HepG2 (cell line): ENCODE measurements around the gene EGF. TPM values are rescaled to one million over a fixed set of nuclear protein-coding genes. Genes with fewer than 3 reads are reported as not detected.
A peak's percentile ranks its signal among the peaks of the same experiment; 100 is the strongest.

Source experiments
- ATAC-seq: fragments of 200-7000 bp; cut with Tn5 transposase; 3 replicates; pipeline ENCODE4 v1.9.1; 2020; ENCODE audit warnings: mild to moderate bottlenecking, moderate library complexity
- BruUV-seq: library from RNA; stranded (reverse); fragments of 400-500 nt; replicated peaks from 2 replicates; lab custom pipeline; 2021; lab: Mats Ljungman, UMichigan
- CTCF ChIA-PET: fragments of 300-600 bp; formaldehyde crosslinking; extraction: SDS; loops from one replicate; lab custom pipeline; 2021; ENCODE audit warnings: low total read pairs, inconsistent platforms, low intra/inter-chr PET ratio; lab: Yijun Ruan, JAX
- POLR2A ChIA-PET: fragments of 350-600 bp; sonication (Branson Sonifier 250); formaldehyde crosslinking; loops from one replicate; lab custom pipeline; 2020; ENCODE audit warnings: antibody characterized with exemption, inconsistent platforms; lab: Yijun Ruan, JAX
- DNase-seq: peaks from one replicate; pipeline ENCODE4 v3.0.0-alpha.2; 2015; ENCODE audit warnings: low spot score
- FAIRE-seq: peaks from 3 replicates; lab custom pipeline; 2011; peaks lifted over from hg19 to GRCh38; lab: Jason Lieb, UNC
- H2AFZ ChIP-seq: one replicate; pipeline ENCODE4 v1.6.1; 2011; ENCODE audit warnings: low read length, inconsistent platforms
- H3K27ac ChIP-seq: fragments of 300-600 bp; 3 replicates; pipeline ENCODE4 v1.8.0; 2011; ENCODE audit warnings: mixed run types, mild to moderate bottlenecking, mixed read lengths, low read length, inconsistent platforms; ENCODE audit not compliant: insufficient read depth; ENCODE audit errors: extremely low read length
- H3K27me3 ChIP-seq, 2 experiments: fragments of 200-600 bp in 1 of 2; 2 replicates in 1 of 2; 3 replicates in 1 of 2; pipeline versions ENCODE4 v1.6.0 to v1.8.0; 2011; ENCODE audit warnings: low read length in 2 of 2, mild to moderate bottlenecking in 2 of 2, moderate library complexity in 2 of 2, inconsistent platforms in 1 of 2; ENCODE audit not compliant: insufficient read depth in 2 of 2, control insufficient read depth in 1 of 2
- H3K36me3 ChIP-seq, 2 experiments: fragments of 200-600 bp in 1 of 2; replicated peaks in 1 of 2; 2 replicates in 1 of 2; 3 replicates in 1 of 2; pipeline versions ENCODE4 v1.5.1 to v1.8.0; 2011; ENCODE audit warnings: low read length in 2 of 2, inconsistent platforms in 1 of 2; ENCODE audit not compliant: insufficient read depth in 2 of 2, control insufficient read depth in 1 of 2
- H3K4me1 ChIP-seq: 2 replicates; pipeline ENCODE4 v1.5.1; 2012; ENCODE audit warnings: low read length, inconsistent platforms; ENCODE audit not compliant: insufficient read depth
- H3K4me2 ChIP-seq: 2 replicates; pipeline ENCODE4 v1.6.0; 2011; ENCODE audit warnings: low read depth, low read length, inconsistent platforms
- H3K4me3 ChIP-seq, 3 experiments: fragments of 200-600 bp in 1 of 3; sonication (generic), shearing (Covaris generic) in 1 of 3; replicated peaks in 1 of 3; 2 replicates each; pipeline ENCODE4 v1.5.1; 2011 to 2016; ENCODE audit warnings: low read length in 3 of 3, inconsistent platforms in 2 of 3, low read depth in 2 of 3, mild to moderate bottlenecking in 2 of 3, control low read depth in 1 of 3, mixed read lengths in 1 of 3; ENCODE audit not compliant: insufficient read depth in 1 of 3
- H3K79me2 ChIP-seq: one replicate; pipeline ENCODE4 v1.6.1; 2011; ENCODE audit warnings: low read length, inconsistent platforms; ENCODE audit not compliant: insufficient read depth
- H3K9ac ChIP-seq: 2 replicates; pipeline ENCODE4 v1.6.0; 2011; ENCODE audit warnings: mild to moderate bottlenecking, low read depth, low read length, inconsistent platforms; ENCODE audit not compliant: insufficient read depth
- H3K9me3 ChIP-seq: 2 replicates; pipeline ENCODE4 v1.5.1; 2012; ENCODE audit warnings: mild to moderate bottlenecking, low read length
- H4K20me1 ChIP-seq: 2 replicates; pipeline ENCODE4 v1.6.0; 2011; ENCODE audit warnings: inconsistent platforms, mild to moderate bottlenecking, low read length, moderate library complexity; ENCODE audit not compliant: insufficient read depth
- CEBPB ChIP-seq: IDR thresholded peaks from 2 replicates; pipeline ENCODE4 v1.6.1; 2011; ENCODE audit warnings: low read depth, low read length, improper control_type of control experiment, borderline replicate concordance
- ERF ChIP-seq: IDR thresholded peaks from 2 replicates; pipeline ENCODE4 v1.6.1; 2018; ENCODE audit warnings: missing biosample characterization, missing genetic modification reagents
- ETV5 ChIP-seq: IDR thresholded peaks from 2 replicates; pipeline ENCODE4 v1.6.1; 2018; ENCODE audit warnings: missing biosample characterization, missing genetic modification reagents, inconsistent platforms, borderline replicate concordance
- ETV6 ChIP-seq: sonication (generic); formaldehyde crosslinking; conservative IDR thresholded peaks from 2 replicates; pipeline ENCODE4 v1.4.0; 2020; ENCODE audit warnings: missing genetic modification reagents
- ZNF652 ChIP-seq: IDR thresholded peaks from 2 replicates; pipeline ENCODE4 v1.6.1; 2016; ENCODE audit warnings: low read depth, borderline replicate concordance
- ZNF691 ChIP-seq: sonication (generic); formaldehyde crosslinking; IDR thresholded peaks from 2 replicates; pipeline ENCODE4 v1.4.0; 2020; ENCODE audit warnings: missing genetic modification reagents, low read depth, mild to moderate bottlenecking, borderline replicate concordance
- WGBS: methylation state at CpG from one replicate; pipeline ENCODE4 v1.1.6; 2017; ENCODE audit warnings: low lambda C conversion rate; 5-methylcytosine and 5-hydroxymethylcytosine counted together
- in situ Hi-C: cut with HindIII; loops from 2 replicates; pipeline ENCODE4 v1.10.0; 2017; ENCODE audit warnings: low pct_unique_long_range_greater_than_20kb; ENCODE audit not compliant: extremely low pct_ligation_motif_present
- intact Hi-C: fragments of 100-400 bp; cut with micrococcal nuclease; formaldehyde crosslinking; loops from one replicate; pipeline ENCODE4 v1.10.0; 2022; ENCODE audit not compliant: unreplicated experiment
- polyA plus RNA-seq, 8 experiments: library from polyadenylated mRNA; depleted of rRNA in 3 of 8; stranded (reverse) in 7 of 8; unstranded in 1 of 8; fragments of >200 nt; fragmentation: Illumina TruSeq in 4 of 8; extraction: Trizol in 4 of 8; gene quantifications; 2 replicates each; pipeline versions ENCODE4 v1.2.1 to v1.2.3, GENCODE V29; 2011 to 2016; ENCODE audit warnings: low read depth in 4 of 8, missing spikeins in 1 of 8, mixed read lengths in 1 of 8; ENCODE audit not compliant: insufficient read depth in 1 of 8
- total RNA-seq, 5 experiments: library from RNA; depleted of rRNA; stranded (reverse); fragments of >200 nt; fragmentation: Illumina TruSeq; extraction: Trizol; gene quantifications; 2 replicates each; pipeline ENCODE4 v1.2.3, GENCODE V29; 2016; ENCODE audit warnings: low read depth in 1 of 5
- TF ChIP-seq, protein P1 (sequence below): sonication (generic); formaldehyde crosslinking; IDR thresholded peaks from 2 replicates; pipeline ENCODE4 v1.4.0; 2020; ENCODE audit warnings: missing genetic modification reagents, borderline replicate concordance
- TF ChIP-seq, protein P2 (sequence below): IDR thresholded peaks from 2 replicates; pipeline ENCODE4 v1.6.1; 2018; ENCODE audit warnings: missing genetic modification reagents, mild to moderate bottlenecking, missing compliant biosample characterization
- TF ChIP-seq, protein P3 (sequence below): sonication (generic); formaldehyde crosslinking; IDR thresholded peaks from 2 replicates; pipeline ENCODE4 v1.8.0; 2022; ENCODE audit warnings: mild to moderate bottlenecking, missing genetic modification reagents, moderate library complexity

EGF gene
- total and polyA plus RNA-seq, 2 of the 13 experiments (the other 11 are each of a cell fraction or from before 2014, with no cell fraction given): 0.07 to 0.08 TPM

- H4K20me1 ChIP-seq: no peaks in the 10 kb centered on the region
- no peaks in the 10 kb centered on the region for H3K36me3 ChIP-seq
- H3K79me2 ChIP-seq: no peaks in the 10 kb centered on the region
- H3K9ac ChIP-seq: no peak overlapping the region
- no peaks in the 10 kb centered on the region for H3K9me3 ChIP-seq
- in situ Hi-C loops: loop anchor here (10.0 kb wide), 1 partner anchor 551 kb away; no protein-coding TSS in a partner anchor
- DNase-seq (no peak), ATAC-seq (no peak), FAIRE-seq (no peak)
- peaks cover 28% of the 10 kb centered on the region for H3K4me1 ChIP-seq
- peak overlapping the region; percentile 31 for H2AFZ ChIP-seq
- TF ChIP-seq ZNF691 (no peak), CEBPB (peak; percentile 75)
- no peak overlapping the region for H3K4me3 ChIP-seq
- H3K27ac ChIP-seq: no peak overlapping the region
- CTCF ChIA-PET: interaction anchor here (3.9 kb wide), 1 partner anchor 554 kb away, joined by 16 read pairs; no protein-coding TSS in a partner anchor
- POLR2A ChIA-PET: no interaction called here
- BruUV-seq: no TSS peak
- 67% methylated on average over 6 of the region's 6 CpGs for WGBS
- H3K27me3 ChIP-seq: no peaks in the 10 kb centered on the region
- no peak overlapping the region for H3K4me2 ChIP-seq
- intact Hi-C loops: loop anchor here (5.0 to 10.0 kb wide), 3 partner anchors 149 to 321 kb away; partner anchors contain the start of genes CASP6 and RRH
Measured at GRCh38 chr4:109976189-109976588, 63.5 kb downstream of the EGF start.

GRCh38 chr4:109977854-109978501 lies 65.3 kb downstream of the EGF start:
- POLR2A ChIA-PET: no interaction called here
- Histone ChIP-seq H3K4me2 (no peak overlapping the region), H3K27ac (no peak overlapping the region), H4K20me1 (no peaks in the 10 kb centered on the region), H3K79me2 (no peaks in the 10 kb centered on the region), H3K27me3 (no peaks in the 10 kb centered on the region), H3K4me3 (no peak overlapping the region), H3K9me3 (no peaks in the 10 kb centered on the region), H3K9ac (no peak overlapping the region), H3K4me1 (peaks cover 17% of the 10 kb centered on the region), H3K36me3 (no peaks in the 10 kb centered on the region), H2AFZ (no peak overlapping the region)
- peak; percentile 18 for DNase-seq
- in situ Hi-C loops (loop anchor here (10.0 kb wide), 1 partner anchor 553 kb away; no protein-coding TSS in a partner anchor), intact Hi-C loops (loop anchor here (1.0 to 10.0 kb wide), 4 partner anchors 151 to 556 kb away; partner anchors contain the start of genes CASP6 and RRH)
- BruUV-seq: no TSS peak
- WGBS: 46% methylated on average over 2 of the region's 2 CpGs
- no peak for FAIRE-seq
- CTCF ChIA-PET: interaction anchor here (0.6 to 3.9 kb wide), 2 partner anchors 551 to 556 kb away, joined by 4 to 16 read pairs; no protein-coding TSS in a partner anchor
- ATAC-seq: no peak
- TF ChIP-seq, protein P1, sequence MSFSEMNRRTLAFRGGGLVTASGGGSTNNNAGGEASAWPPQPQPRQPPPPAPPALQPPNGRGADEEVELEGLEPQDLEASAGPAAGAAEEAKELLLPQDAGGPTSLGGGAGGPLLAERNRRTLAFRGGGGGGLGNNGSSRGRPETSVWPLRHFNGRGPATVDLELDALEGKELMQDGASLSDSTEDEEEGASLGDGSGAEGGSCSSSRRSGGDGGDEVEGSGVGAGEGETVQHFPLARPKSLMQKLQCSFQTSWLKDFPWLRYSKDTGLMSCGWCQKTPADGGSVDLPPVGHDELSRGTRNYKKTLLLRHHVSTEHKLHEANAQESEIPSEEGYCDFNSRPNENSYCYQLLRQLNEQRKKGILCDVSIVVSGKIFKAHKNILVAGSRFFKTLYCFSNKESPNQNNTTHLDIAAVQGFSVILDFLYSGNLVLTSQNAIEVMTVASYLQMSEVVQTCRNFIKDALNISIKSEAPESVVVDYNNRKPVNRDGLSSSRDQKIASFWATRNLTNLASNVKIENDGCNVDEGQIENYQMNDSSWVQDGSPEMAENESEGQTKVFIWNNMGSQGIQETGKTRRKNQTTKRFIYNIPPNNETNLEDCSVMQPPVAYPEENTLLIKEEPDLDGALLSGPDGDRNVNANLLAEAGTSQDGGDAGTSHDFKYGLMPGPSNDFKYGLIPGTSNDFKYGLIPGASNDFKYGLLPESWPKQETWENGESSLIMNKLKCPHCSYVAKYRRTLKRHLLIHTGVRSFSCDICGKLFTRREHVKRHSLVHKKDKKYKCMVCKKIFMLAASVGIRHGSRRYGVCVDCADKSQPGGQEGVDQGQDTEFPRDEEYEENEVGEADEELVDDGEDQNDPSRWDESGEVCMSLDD (CRISPR knock-in tag): no peak
- TF ChIP-seq ETV6 (no peak), ZNF652 (no peak), ETV5 (CRISPR knock-in tag) (no peak), ERF (CRISPR knock-in tag) (no peak)
- TF ChIP-seq, protein P2, sequence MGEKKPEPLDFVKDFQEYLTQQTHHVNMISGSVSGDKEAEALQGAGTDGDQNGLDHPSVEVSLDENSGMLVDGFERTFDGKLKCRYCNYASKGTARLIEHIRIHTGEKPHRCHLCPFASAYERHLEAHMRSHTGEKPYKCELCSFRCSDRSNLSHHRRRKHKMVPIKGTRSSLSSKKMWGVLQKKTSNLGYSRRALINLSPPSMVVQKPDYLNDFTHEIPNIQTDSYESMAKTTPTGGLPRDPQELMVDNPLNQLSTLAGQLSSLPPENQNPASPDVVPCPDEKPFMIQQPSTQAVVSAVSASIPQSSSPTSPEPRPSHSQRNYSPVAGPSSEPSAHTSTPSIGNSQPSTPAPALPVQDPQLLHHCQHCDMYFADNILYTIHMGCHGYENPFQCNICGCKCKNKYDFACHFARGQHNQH (CRISPR knock-in tag): no peak
- TF ChIP-seq, protein P3, sequence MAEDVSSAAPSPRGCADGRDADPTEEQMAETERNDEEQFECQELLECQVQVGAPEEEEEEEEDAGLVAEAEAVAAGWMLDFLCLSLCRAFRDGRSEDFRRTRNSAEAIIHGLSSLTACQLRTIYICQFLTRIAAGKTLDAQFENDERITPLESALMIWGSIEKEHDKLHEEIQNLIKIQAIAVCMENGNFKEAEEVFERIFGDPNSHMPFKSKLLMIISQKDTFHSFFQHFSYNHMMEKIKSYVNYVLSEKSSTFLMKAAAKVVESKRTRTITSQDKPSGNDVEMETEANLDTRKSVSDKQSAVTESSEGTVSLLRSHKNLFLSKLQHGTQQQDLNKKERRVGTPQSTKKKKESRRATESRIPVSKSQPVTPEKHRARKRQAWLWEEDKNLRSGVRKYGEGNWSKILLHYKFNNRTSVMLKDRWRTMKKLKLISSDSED (CRISPR knock-in tag): no peak
